BLaER1 treated with 17β-estradiol and CSF1 and Interleukin-3, amounts not matched to agents 10 nM and 100 nM (cell line): ENCODE results near the gene ASB11.

Experiments
- H3K27ac ChIP-seq, 11 experiments: shearing (Covaris generic); formaldehyde crosslinking; 2 replicates each; pipeline ENCODE4 v1.8.1; 2022
- H3K27me3 ChIP-seq, 11 experiments: shearing (Covaris generic); formaldehyde crosslinking; 2 replicates each; pipeline ENCODE4 v1.8.1; 2022
- H3K36me3 ChIP-seq, 11 experiments: shearing (Covaris generic); formaldehyde crosslinking; 2 replicates each; pipeline ENCODE4 v1.8.1; 2022
- H3K4me1 ChIP-seq, 10 experiments: shearing (Covaris generic); formaldehyde crosslinking; 2 replicates each; pipeline ENCODE4 v1.8.1; 2022
- H3K4me2 ChIP-seq, 11 experiments: shearing (Covaris generic); formaldehyde crosslinking; 2 replicates each; pipeline ENCODE4 v1.8.1; 2022
- H3K4me3 ChIP-seq, 10 experiments: shearing (Covaris generic); formaldehyde crosslinking; 2 replicates each; pipeline ENCODE4 v1.8.1; 2022
- H3K9ac ChIP-seq, 11 experiments: shearing (Covaris generic); formaldehyde crosslinking; 2 replicates each; pipeline ENCODE4 v1.8.1; 2022
- H3K9me3 ChIP-seq, 11 experiments: shearing (Covaris generic); formaldehyde crosslinking; replicated peaks in 1 of 11; 2 replicates each; pipeline ENCODE4 v1.8.1; 2022
- H4K20me1 ChIP-seq, 11 experiments: shearing (Covaris generic); formaldehyde crosslinking; 2 replicates each; pipeline ENCODE4 v1.8.1; 2022
- Cebpa-rat ChIP-seq, 11 experiments: shearing (Covaris generic); IDR thresholded peaks; 2 replicates each; pipeline ENCODE4 v1.8.1; 2022

The ASB11 gene

GRCh38 chrX:15271757-15272156, 43.7 kb downstream of the ASB11 start:
- TF ChIP-seq Cebpa-rat (IDR thresholded peaks at IDR 0.05), result no peak
- H3K9ac ChIP-seq, result no peak overlapping the region
- peaks cover 71 to 93% (median 89%) of the 10 kb centered on the region in 11 experiments for H3K27me3 ChIP-seq
- H3K36me3 ChIP-seq, result no peaks in the 10 kb centered on the region
- H4K20me1 ChIP-seq, result no peaks in the 10 kb centered on the region; a peak in 1 of 22 replicates
- H3K27ac ChIP-seq, result no peak overlapping the region
- H3K4me2 ChIP-seq, result no peak overlapping the region
- H3K9me3 ChIP-seq, result peaks cover 12 to 17% (median 13%) of the 10 kb centered on the region in 11 experiments; a peak in 21 of 22 replicates
- H3K4me1 ChIP-seq, result no peaks in the 10 kb centered on the region
- H3K4me3 ChIP-seq, result no peak overlapping the region

- Histone ChIP-seq H3K27me3 (peaks cover 69 to 94% (median 87%) of the 10 kb centered on the region in 11 experiments), H4K20me1 (no peaks in the 10 kb centered on the region; a peak in 2 of 22 replicates), H3K4me3 (no peak within 1 kb of the TSS), H3K4me2 (peak within 1 kb of the TSS in 2 of 11 experiments; percentile 16 to 21; a peak in 2 of 22 replicates), H3K4me1 (no peaks in the 10 kb centered on the region), H3K27ac (no peak within 1 kb of the TSS), H3K9ac (no peak within 1 kb of the TSS), H3K9me3 (peaks cover 12 to 17% (median 13%) of the 10 kb centered on the region in 11 experiments; a peak in 21 of 22 replicates), H3K36me3 (no peaks in the 10 kb centered on the region)
- TF ChIP-seq Cebpa-rat (IDR thresholded peaks at IDR 0.05), result no peak
Observed at GRCh38 chrX:15269618-15270521, 45.6 kb downstream of the ASB11 start, which contains the start of gene ASB9. ASB9 (minus strand) TSS chrX:15270083; CDS start chrX:15269874, 209 bp downstream.

- Histone ChIP-seq H3K27me3 (peaks cover 69 to 94% (median 87%) of the 10 kb centered on the region in 11 experiments), H3K36me3 (no peaks in the 10 kb centered on the region), H3K4me1 (no peaks in the 10 kb centered on the region), H3K4me3 (no peak overlapping the region), H4K20me1 (no peaks in the 10 kb centered on the region; a peak in 3 of 22 replicates), H3K27ac (no peak overlapping the region), H3K9me3 (peaks cover 12 to 17% (median 13%) of the 10 kb centered on the region in 11 experiments; a peak in 21 of 22 replicates), H3K4me2 (no peak overlapping the region), H3K9ac (no peak overlapping the region)
- TF ChIP-seq Cebpa-rat (IDR thresholded peaks at IDR 0.05), result no peak
Observed at GRCh38 chrX:15269120-15269519, 46.3 kb downstream of the ASB11 start.

GRCh38 chrX:15254852-15255251, 60.6 kb downstream of the ASB11 start:
- H3K4me1 ChIP-seq, result no peaks in the 10 kb centered on the region
- peaks cover 0 to 6% (median 0%) of the 10 kb centered on the region in 11 experiments; a peak in 2 of 22 replicates for H4K20me1 ChIP-seq
- no peak for TF ChIP-seq Cebpa-rat (IDR thresholded peaks at IDR 0.05)
- H3K36me3 ChIP-seq, result no peaks in the 10 kb centered on the region
- no peak overlapping the region for H3K4me2 ChIP-seq
- H3K9me3 ChIP-seq, result no peaks in the 10 kb centered on the region
- no peak overlapping the region for H3K4me3 ChIP-seq
- H3K9ac ChIP-seq, result no peak overlapping the region
- H3K27me3 ChIP-seq, result peaks cover 86 to 99% (median 95%) of the 10 kb centered on the region in 11 experiments
- H3K27ac ChIP-seq, result no peak overlapping the region

- no peak overlapping the region for H3K4me2 ChIP-seq
- H3K36me3 ChIP-seq, result no peaks in the 10 kb centered on the region
- H3K27me3 ChIP-seq, result peaks cover 89 to 98% (median 97%) of the 10 kb centered on the region in 11 experiments
- H3K9ac ChIP-seq, result no peak overlapping the region
- peaks cover 0 to 6% (median 0%) of the 10 kb centered on the region in 11 experiments; a peak in 3 of 22 replicates for H4K20me1 ChIP-seq
- no peak for TF ChIP-seq Cebpa-rat (IDR thresholded peaks at IDR 0.05)
- H3K27ac ChIP-seq, result no peak overlapping the region
- H3K9me3 ChIP-seq, result no peaks in the 10 kb centered on the region
- H3K4me3 ChIP-seq, result no peak overlapping the region
- H3K4me1 ChIP-seq, result no peaks in the 10 kb centered on the region
Observed at GRCh38 chrX:15245896-15246295, 69.5 kb downstream of the ASB11 start.

GRCh38 chrX:15244421-15244820, 71.0 kb downstream of the ASB11 start:
- Histone ChIP-seq H3K4me2 (no peak overlapping the region), H4K20me1 (peaks cover 0 to 4% (median 0%) of the 10 kb centered on the region in 11 experiments; a peak in 3 of 22 replicates), H3K36me3 (no peaks in the 10 kb centered on the region), H3K4me1 (no peaks in the 10 kb centered on the region), H3K9me3 (no peaks in the 10 kb centered on the region), H3K9ac (no peak overlapping the region), H3K27ac (no peak overlapping the region), H3K27me3 (peaks cover 83 to 93% (median 92%) of the 10 kb centered on the region in 11 experiments), H3K4me3 (no peak overlapping the region)
- no peak for TF ChIP-seq Cebpa-rat (IDR thresholded peaks at IDR 0.05)

GRCh38 chrX:15242899-15243555, 72.4 kb downstream of the ASB11 start:
- Histone ChIP-seq H4K20me1 (peaks cover 0 to 4% (median 0%) of the 10 kb centered on the region in 11 experiments; a peak in 5 of 22 replicates), H3K9ac (no peak overlapping the region), H3K9me3 (0 out of 22 replicates have a peak, but pooled peaks cover 0 to 2% (median 0%) of the 10 kb centered on the region in 11 experiments), H3K27me3 (peaks cover 83 to 94% (median 92%) of the 10 kb centered on the region in 11 experiments), H3K36me3 (no peaks in the 10 kb centered on the region), H3K27ac (no peak overlapping the region), H3K4me1 (no peaks in the 10 kb centered on the region), H3K4me3 (no peak overlapping the region), H3K4me2 (no peak overlapping the region)
- no peak for TF ChIP-seq Cebpa-rat (IDR thresholded peaks at IDR 0.05)

- TF ChIP-seq Cebpa-rat (IDR thresholded peaks at IDR 0.05), result no peak
- no peaks in the 10 kb centered on the region for H3K36me3 ChIP-seq
- H3K9ac ChIP-seq, result no peak overlapping the region
- peaks cover 0 to 19% (median 0%) of the 10 kb centered on the region in 11 experiments; a peak in 3 of 22 replicates for H3K9me3 ChIP-seq
- peaks cover 81 to 94% (median 92%) of the 10 kb centered on the region in 11 experiments for H3K27me3 ChIP-seq
- H3K4me1 ChIP-seq, result no peaks in the 10 kb centered on the region
- no peak overlapping the region for H3K27ac ChIP-seq
- H4K20me1 ChIP-seq, result peaks cover 0 to 4% (median 0%) of the 10 kb centered on the region in 11 experiments; a peak in 5 of 22 replicates
- no peak overlapping the region for H3K4me3 ChIP-seq
- no peak overlapping the region for H3K4me2 ChIP-seq
Observed at GRCh38 chrX:15241301-15241700, 74.1 kb downstream of the ASB11 start.

- Histone ChIP-seq H3K9ac (no peak overlapping the region), H3K4me2 (no peak overlapping the region), H3K4me1 (no peaks in the 10 kb centered on the region), H3K27ac (no peak overlapping the region), H4K20me1 (peaks cover 0 to 4% (median 0%) of the 10 kb centered on the region in 11 experiments; a peak in 5 of 22 replicates), H3K4me3 (no peak overlapping the region), H3K36me3 (no peaks in the 10 kb centered on the region), H3K9me3 (peaks cover 0 to 22% (median 0%) of the 10 kb centered on the region in 11 experiments; a peak in 3 of 22 replicates), H3K27me3 (peaks cover 81 to 94% (median 92%) of the 10 kb centered on the region in 11 experiments)
- no peak for TF ChIP-seq Cebpa-rat (IDR thresholded peaks at IDR 0.05)
Observed at GRCh38 chrX:15240414-15240813, 75.0 kb downstream of the ASB11 start.
